ENCODE data around the gene SLC30A4.
"Not testable (repeated sequence)": the region's sequence is repeated elsewhere in the genome, so short reads cannot be mapped to it uniquely, and the experiment has no call there.

The SLC30A4 gene

GRCh38 chr15:45539680-45540079 lies 17.1 kb upstream of the SLC30A4 start:
- H3K27ac ChIP-seq: no peak overlapping the region
- peaks cover 11% of the 10 kb centered on the region for H3K27me3 ChIP-seq
- H3K9me3 ChIP-seq: no peaks in the 10 kb centered on the region
- H3K36me3 ChIP-seq: no peaks in the 10 kb centered on the region
- H3K4me1 ChIP-seq (ENCODE audit: control insufficient read depth in 1 of 2, insufficient read depth in 1 of 2, low read depth in 1 of 2, low read length in 1 of 2): no peaks in the 10 kb centered on the region
- TF ChIP-seq CTCF (IDR thresholded peaks at IDR 0.05): no peak
- H3K4me3 ChIP-seq (ENCODE audit: low read depth in 1 of 2, low read length in 1 of 2): no peak overlapping the region

GRCh38 chr15:45536934-45537333 lies 14.4 kb upstream of the SLC30A4 start:
- Histone ChIP-seq H3K9me3 (no peaks in the 10 kb centered on the region), H3K27ac (no peak overlapping the region), H3K27me3 (peaks cover 23% of the 10 kb centered on the region), H3K4me3 (ENCODE audit: low read depth in 1 of 2, low read length in 1 of 2) (no peak overlapping the region), H3K36me3 (no peaks in the 10 kb centered on the region), H3K4me1 (ENCODE audit: control insufficient read depth in 1 of 2, insufficient read depth in 1 of 2, low read depth in 1 of 2, low read length in 1 of 2) (no peaks in the 10 kb centered on the region)
- TF ChIP-seq CTCF (IDR thresholded peaks at IDR 0.05): no peak

DNA sequence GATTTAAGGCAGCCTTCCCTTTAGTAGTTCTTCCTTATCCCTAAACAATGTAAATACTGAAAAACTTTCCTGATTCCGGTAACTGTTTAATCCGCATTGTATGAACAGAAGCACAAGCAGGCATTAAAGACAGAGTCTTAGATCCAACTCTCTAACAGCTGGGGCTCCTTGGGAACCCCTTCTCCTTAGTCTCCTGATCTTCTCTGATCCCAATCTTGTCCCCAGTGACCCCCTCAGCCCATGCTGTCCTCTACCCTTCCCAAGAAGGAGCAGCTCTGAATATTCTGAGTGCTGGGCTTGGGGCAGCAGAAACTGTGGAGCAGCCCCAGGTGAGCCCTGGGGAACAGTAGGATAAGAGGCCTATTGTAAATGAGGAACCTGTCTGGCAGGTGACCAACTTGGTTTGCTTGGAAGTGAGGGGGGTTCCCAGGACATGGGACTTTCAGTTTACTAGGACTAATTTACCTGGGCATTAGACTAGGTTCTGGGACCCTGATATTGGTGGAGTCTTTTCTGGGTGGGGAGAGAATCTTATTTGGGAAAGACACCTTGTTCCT lies 13.0 kb upstream of the SLC30A4 start:
- Histone ChIP-seq H3K9me3 (no peaks in the 10 kb centered on the region), H3K4me3 (ENCODE audit: low read depth in 1 of 2, low read length in 1 of 2) (no peak overlapping the region)
- TF ChIP-seq CTCF (IDR thresholded peaks at IDR 0.05): no peak

DNA sequence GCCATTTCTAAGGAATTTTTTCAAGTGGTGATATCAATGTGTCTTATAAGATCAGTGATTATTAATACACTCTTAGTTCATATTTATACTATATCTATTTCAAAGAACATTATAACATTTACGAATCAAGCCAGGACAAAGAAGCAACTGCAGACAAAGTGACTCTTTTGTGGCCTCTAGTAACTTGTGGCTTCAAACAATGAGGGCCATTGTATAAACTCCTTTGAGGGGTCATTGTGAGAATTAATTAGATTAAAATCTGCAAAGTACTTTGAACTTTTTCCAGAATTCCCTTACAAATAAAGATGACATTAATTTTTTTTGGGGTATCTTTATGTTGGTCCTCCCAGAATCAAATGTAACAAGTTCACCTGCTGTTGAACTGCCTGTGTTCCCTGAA lies 12.3 kb upstream of the SLC30A4 start:
- no peaks in the 10 kb centered on the region for H3K36me3 ChIP-seq
- no peak overlapping the region for H3K27ac ChIP-seq
- peaks cover 43% of the 10 kb centered on the region for H3K27me3 ChIP-seq
- TF ChIP-seq CTCF (IDR thresholded peaks at IDR 0.05): no peak
- H3K9me3 ChIP-seq: no peaks in the 10 kb centered on the region
- no peak overlapping the region for H3K4me3 ChIP-seq (ENCODE audit: low read depth in 1 of 2, low read length in 1 of 2)
- H3K4me1 ChIP-seq (ENCODE audit: control insufficient read depth in 1 of 2, insufficient read depth in 1 of 2, low read depth in 1 of 2, low read length in 1 of 2): no peaks in the 10 kb centered on the region

More for the DNA sequence above, 13.0 kb upstream of the SLC30A4 start:
- Histone ChIP-seq H3K27ac (no peak overlapping the region), H3K27me3 (peaks cover 36% of the 10 kb centered on the region), H3K36me3 (no peaks in the 10 kb centered on the region), H3K4me1 (ENCODE audit: control insufficient read depth in 1 of 2, insufficient read depth in 1 of 2, low read depth in 1 of 2, low read length in 1 of 2) (no peaks in the 10 kb centered on the region)

- H3K36me3 ChIP-seq; H3K4me1 ChIP-seq (ENCODE audit: control insufficient read depth in 1 of 2, insufficient read depth in 1 of 2, low read depth in 1 of 2, low read length in 1 of 2); H3K4me3 ChIP-seq (ENCODE audit: low read depth in 1 of 2, low read length in 1 of 2); H3K27ac ChIP-seq; H3K9me3 ChIP-seq: not testable (repeated sequence)
- H3K27me3 ChIP-seq: peaks cover 53% of the 10 kb centered on the region
Measured at GRCh38 chr15:45532892-45533291, 10.3 kb upstream of the SLC30A4 start.

DNA sequence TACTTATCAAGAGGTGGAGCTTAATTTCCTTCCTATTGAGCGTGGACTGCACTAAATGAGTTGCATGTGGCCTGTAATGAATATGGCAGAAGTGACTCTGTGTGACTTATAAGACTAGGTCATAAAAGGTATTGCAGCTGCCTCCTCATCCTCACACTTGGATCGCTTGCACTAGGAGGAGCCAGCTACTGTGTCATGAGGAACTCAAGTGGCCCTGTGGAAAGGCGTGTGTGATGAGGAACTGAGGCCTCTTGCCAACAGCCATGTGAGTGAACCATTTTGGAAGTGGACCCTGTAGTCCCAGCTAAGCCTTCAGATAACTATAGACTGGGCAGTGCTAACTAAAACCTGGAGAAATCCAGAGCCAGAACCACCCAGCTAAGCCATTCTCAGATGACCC lies 7.1 kb upstream of the SLC30A4 start:
- TF ChIP-seq CTCF (IDR thresholded peaks at IDR 0.05): no peak
- H3K4me3 ChIP-seq (ENCODE audit: low read depth in 1 of 2, low read length in 1 of 2): no peak overlapping the region
- peaks cover 81% of the 10 kb centered on the region for H3K27me3 ChIP-seq
- no peaks in the 10 kb centered on the region for H3K9me3 ChIP-seq
- no peaks in the 10 kb centered on the region for H3K36me3 ChIP-seq
- H3K27ac ChIP-seq: no peak overlapping the region
- no peaks in the 10 kb centered on the region for H3K4me1 ChIP-seq (ENCODE audit: control insufficient read depth in 1 of 2, insufficient read depth in 1 of 2, low read depth in 1 of 2, low read length in 1 of 2)
